K562 treated with DMSO at 1 percent for 24 hours (cell line): ENCODE results near the gene TIAL1. TPM values are rescaled to one million over a fixed set of nuclear protein-coding genes. Genes with fewer than 3 reads are reported as not detected.

Experiments used
- total RNA-seq: library from RNA; unstranded; fragments of 300-600 nt; gene quantifications from 2 replicates; pipeline ENCODE4 v1.2.3, GENCODE V29; 2022; ENCODE audit warnings: low read depth; ENCODE audit not compliant: insufficient read depth

Gene TIAL1, protein sequence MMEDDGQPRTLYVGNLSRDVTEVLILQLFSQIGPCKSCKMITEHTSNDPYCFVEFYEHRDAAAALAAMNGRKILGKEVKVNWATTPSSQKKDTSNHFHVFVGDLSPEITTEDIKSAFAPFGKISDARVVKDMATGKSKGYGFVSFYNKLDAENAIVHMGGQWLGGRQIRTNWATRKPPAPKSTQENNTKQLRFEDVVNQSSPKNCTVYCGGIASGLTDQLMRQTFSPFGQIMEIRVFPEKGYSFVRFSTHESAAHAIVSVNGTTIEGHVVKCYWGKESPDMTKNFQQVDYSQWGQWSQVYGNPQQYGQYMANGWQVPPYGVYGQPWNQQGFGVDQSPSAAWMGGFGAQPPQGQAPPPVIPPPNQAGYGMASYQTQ
- total RNA-seq: 39.1 and 53.3 TPM in 2 replicates

DNA sequence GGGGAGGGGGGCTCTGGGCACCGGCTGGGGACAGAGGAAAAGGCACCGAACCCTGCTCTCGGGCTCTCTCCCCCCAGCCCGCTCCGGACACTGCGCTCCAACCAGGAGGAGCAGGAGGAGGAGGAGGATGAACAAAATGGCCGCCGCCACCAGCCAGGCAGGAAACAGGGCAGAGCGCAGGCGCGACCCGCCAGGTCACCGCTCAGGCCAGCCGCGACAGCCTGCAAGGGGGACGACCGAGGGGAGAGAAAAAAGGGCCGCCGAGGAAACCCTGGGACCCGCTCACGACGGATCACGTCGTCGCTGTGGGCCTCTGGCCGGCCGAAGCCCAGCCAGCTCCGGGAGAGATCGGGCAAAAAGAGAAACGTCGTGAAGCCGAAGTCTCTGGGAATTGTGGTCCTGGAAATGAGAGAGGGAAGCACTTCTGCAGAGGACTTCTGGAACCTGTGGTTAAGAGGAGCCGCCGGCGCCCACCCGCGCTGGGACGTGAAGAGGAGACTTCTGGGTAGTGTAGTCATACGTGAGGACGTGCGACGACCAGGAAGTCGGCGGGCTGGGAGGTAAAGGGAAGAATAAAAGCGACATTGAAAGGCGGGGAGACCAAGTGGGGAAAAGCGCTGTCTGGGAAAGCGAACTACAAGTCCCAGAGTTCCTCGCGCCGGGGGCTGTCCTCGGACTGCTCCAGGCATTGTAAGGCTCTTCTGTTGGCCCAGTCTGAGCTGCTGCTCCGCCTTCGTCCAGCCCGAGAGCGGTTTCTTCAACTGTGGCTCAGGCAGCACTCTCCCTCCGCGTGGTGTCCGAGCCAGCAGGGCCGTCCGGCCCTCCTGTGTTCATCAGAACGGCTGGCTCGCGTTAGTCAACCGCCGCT lies at the start of gene TIAL1:
Gene TIAL1, minus strand, starts transcription at position 428 of the 868 bp plus-strand sequence. CDS start 499 bp downstream, outside the sequence.

DNA sequence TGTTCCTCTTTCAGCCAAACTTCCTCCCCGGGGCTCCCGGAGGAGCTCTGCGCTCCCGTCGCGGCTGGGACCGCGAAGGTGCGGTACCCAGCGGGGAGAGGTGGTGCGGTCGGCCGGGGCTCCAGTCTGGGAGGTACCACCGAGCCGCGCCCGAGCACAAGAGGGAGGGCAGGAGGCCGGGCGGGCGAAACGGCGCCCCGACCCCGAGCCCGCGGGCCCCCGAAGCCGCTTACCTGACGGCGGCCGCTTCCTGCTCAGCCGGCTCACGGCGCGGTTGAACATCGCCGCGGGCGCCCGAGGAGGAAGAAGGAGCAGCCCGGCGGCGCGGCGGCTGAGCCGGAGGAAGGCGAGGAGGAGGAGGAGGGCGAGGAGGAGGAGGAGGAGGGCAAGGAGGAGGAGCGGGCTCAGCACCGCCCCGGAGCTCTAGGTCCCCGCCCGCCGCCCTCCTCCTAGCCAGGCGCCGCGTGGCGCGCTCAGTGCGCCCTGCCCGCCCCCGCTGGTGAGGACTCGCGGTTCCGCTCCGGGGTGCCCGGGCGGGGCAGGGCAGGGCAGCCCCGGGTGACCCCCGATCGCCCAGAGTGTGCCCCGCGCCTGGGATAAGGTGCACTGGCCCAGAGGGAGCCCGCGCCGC lies 54.3 kb downstream of the TIAL1 start, which contains the start of gene RGS10:
Gene RGS10, minus strand, starts transcription at position 363 of the 631 bp plus-strand sequence. Its CDS starts 81 bp downstream, at position 282.

Other genes starting within 250 kb of the TIAL1 start
- 62.9 and 66.8 TPM in 2 replicates for gene RGS10, start 54.2 kb downstream of the TIAL1 start, total RNA-seq
- gene BAG3, start 54.4 kb upstream of the TIAL1 start, total RNA-seq: 40.0 and 40.5 TPM in 2 replicates
- gene INPP5F, start 129.1 kb upstream of the TIAL1 start, total RNA-seq: 4.3 and 4.4 TPM in 2 replicates